Measurements from ENCODE around the gene CSF3. TPM values are rescaled to one million over a fixed set of nuclear protein-coding genes. Genes with fewer than 3 reads are reported as not detected.

CSF3 gene
- total and polyA plus RNA-seq, 2 of the 13 experiments (the other 11 are each of a cell fraction or from before 2014, with no cell fraction given), result 0.09 TPM; not detected in 1

DNA sequence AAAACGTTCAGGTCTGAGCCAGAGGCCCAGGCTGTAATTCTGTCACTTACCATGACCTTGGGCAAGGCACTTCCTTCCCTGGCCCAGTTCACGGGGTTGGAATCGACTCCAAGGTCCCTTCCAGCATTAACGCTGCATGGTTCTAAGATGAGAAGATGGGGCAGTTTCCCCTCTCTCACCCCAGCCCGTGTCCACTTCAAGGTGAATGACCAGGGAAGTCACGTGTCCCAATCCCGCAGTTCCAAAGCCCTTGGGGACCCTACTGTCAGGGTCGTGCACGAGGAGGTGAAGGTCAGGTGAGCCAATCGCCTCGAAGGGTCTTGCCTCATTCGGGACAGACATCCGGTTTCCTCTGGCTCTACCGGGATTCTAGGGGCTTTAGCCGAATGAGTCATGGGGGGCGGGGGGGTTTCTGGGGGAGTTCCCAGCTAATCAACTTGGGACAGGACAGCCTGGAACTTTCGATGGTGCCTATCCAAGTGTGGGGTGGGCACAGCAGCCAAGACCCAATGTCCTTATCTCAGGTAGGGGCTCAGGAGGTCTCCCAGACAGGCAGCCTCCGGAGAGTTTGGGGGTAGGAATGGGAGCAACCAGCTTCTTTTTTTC lies 762 bp upstream of the CSF3 start (continued):
- TF ChIP-seq ZBTB14 (CRISPR knock-in tag; IDR thresholded peaks at IDR 0.05) (no peak; the same call in 1 of the 2 replicates), ZNF33A (CRISPR knock-in tag; IDR thresholded peaks at IDR 0.05; ENCODE audit: borderline replicate concordance) (no peak), LBX2 (CRISPR knock-in tag; IDR thresholded peaks at IDR 0.05; ENCODE audit: borderline replicate concordance) (no peak), ZFP36L1 (CRISPR knock-in tag; IDR thresholded peaks at IDR 0.05) (no peak), NFYC (CRISPR knock-in tag; IDR thresholded peaks at IDR 0.05) (no peak), ZNF513 (CRISPR knock-in tag; conservative IDR thresholded peaks at IDR 0.05) (no peak), ZNF343 (CRISPR knock-in tag; IDR thresholded peaks at IDR 0.05) (no peak), ZNF629 (CRISPR knock-in tag; conservative IDR thresholded peaks at IDR 0.05) (no peak), KLF16 (CRISPR knock-in tag; IDR thresholded peaks at IDR 0.05) (no peak), ATF4 (CRISPR knock-in tag; IDR thresholded peaks at IDR 0.05) (peak in 1 of 2 experiments; percentile 61; a peak in 2 of 4 replicates), PRDM10 (CRISPR knock-in tag; IDR thresholded peaks at IDR 0.05; ENCODE audit: low read depth) (no peak), ZMYM3 (CRISPR knock-in tag; IDR thresholded peaks at IDR 0.05) (no peak), ZSCAN25 (CRISPR knock-in tag; IDR thresholded peaks at IDR 0.05) (no peak), ZNF549 (CRISPR knock-in tag; IDR thresholded peaks at IDR 0.05) (no peak), CEBPG (CRISPR knock-in tag; IDR thresholded peaks at IDR 0.05) (peak; percentile 24; the same call in 1 of the 2 replicates), CTCF (CRISPR knock-in tag; IDR thresholded peaks at IDR 0.05) (no peak)
- TF ChIP-seq, protein P1, sequence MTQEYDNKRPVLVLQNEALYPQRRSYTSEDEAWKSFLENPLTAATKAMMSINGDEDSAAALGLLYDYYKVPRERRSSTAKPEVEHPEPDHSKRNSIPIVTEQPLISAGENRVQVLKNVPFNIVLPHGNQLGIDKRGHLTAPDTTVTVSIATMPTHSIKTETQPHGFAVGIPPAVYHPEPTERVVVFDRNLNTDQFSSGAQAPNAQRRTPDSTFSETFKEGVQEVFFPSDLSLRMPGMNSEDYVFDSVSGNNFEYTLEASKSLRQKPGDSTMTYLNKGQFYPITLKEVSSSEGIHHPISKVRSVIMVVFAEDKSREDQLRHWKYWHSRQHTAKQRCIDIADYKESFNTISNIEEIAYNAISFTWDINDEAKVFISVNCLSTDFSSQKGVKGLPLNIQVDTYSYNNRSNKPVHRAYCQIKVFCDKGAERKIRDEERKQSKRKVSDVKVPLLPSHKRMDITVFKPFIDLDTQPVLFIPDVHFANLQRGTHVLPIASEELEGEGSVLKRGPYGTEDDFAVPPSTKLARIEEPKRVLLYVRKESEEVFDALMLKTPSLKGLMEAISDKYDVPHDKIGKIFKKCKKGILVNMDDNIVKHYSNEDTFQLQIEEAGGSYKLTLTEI (CRISPR knock-in tag; conservative IDR thresholded peaks at IDR 0.05), result no peak

Data from HepG2 (cell line).